OCI-LY3 (cell line): ENCODE measurements around the gene CHST2.

Source experiments
- EZH2phosphoT487 ChIP-seq: fragments of 200-600 bp; shearing (Covaris generic); IDR thresholded peaks from 2 replicates; pipeline ENCODE4 v1.6.1; 2018; ENCODE audit warnings: antibody characterized with exemption, mixed run types, low read depth
- TF ChIP-seq, protein P1 (sequence below): fragments of 200-600, 300-600 bp; sonication (generic); IDR thresholded peaks from 2 replicates; pipeline ENCODE4 v1.5.1; 2014; ENCODE audit warnings: antibody characterized with exemption, low read length, low read depth

DNA sequence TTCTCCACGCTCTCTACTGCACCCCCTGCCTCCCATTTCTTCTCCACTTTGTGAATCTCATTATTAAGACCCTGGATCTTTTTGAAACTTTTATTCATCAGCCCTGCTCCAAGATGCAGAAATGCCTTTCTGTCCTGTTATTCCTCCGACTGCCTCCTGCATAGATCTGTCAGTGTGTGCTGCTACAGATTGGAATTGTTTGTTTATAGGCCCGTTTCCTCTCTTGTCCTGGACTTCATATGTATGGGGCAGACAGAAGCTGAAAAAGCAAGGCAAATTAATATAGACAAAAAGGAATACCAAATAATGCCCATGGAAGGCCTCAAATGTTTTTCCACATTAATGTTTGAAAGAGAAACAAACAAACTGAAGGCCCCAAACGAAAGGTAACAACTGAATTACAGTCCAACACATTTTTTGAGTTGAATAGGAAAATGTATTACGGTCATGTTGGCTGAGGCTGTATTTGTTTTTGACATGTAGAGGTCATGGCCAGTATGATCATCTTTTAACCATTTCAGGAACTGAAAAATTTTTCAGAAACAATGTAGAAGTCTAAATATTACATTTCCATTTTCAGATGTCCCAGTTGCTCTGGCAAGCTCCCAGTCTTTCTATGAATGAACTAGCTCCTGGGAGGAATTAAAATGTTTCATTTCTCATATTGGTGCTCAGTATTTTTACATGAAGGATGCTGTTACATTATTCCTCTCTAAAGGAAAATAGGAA lies 8.8 kb downstream of the CHST2 start:
- TF ChIP-seq, protein P1, sequence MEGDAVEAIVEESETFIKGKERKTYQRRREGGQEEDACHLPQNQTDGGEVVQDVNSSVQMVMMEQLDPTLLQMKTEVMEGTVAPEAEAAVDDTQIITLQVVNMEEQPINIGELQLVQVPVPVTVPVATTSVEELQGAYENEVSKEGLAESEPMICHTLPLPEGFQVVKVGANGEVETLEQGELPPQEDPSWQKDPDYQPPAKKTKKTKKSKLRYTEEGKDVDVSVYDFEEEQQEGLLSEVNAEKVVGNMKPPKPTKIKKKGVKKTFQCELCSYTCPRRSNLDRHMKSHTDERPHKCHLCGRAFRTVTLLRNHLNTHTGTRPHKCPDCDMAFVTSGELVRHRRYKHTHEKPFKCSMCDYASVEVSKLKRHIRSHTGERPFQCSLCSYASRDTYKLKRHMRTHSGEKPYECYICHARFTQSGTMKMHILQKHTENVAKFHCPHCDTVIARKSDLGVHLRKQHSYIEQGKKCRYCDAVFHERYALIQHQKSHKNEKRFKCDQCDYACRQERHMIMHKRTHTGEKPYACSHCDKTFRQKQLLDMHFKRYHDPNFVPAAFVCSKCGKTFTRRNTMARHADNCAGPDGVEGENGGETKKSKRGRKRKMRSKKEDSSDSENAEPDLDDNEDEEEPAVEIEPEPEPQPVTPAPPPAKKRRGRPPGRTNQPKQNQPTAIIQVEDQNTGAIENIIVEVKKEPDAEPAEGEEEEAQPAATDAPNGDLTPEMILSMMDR = no peak
- TF ChIP-seq EZH2phosphoT487 = no peak
